HepG2 (cell line): ENCODE measurements around the gene IKZF4. TPM values are rescaled to one million over a fixed set of nuclear protein-coding genes. Genes with fewer than 3 reads are reported as not detected.

Source experiments
- FOSL2 ChIP-seq: sonication (generic); formaldehyde crosslinking; IDR thresholded peaks from 2 replicates; pipeline ENCODE4 v1.4.0; 2020; ENCODE audit warnings: missing genetic modification reagents
- FUBP1 ChIP-seq: sonication (generic); formaldehyde crosslinking; IDR thresholded peaks from 2 replicates; pipeline ENCODE4 v1.5.1; 2020; ENCODE audit warnings: missing genetic modification reagents, mild to moderate bottlenecking, borderline replicate concordance
- GTF3A ChIP-seq: sonication (generic); formaldehyde crosslinking; conservative IDR thresholded peaks from 2 replicates; pipeline ENCODE4 v1.4.0; 2020; ENCODE audit warnings: mild to moderate bottlenecking, missing genetic modification reagents
- HDAC1 ChIP-seq: sonication (generic); formaldehyde crosslinking; IDR thresholded peaks from 2 replicates; pipeline ENCODE4 v1.5.1; 2020; ENCODE audit warnings: mild to moderate bottlenecking, missing genetic modification reagents
- HHEX ChIP-seq: IDR thresholded peaks from 2 replicates; pipeline ENCODE4 v1.6.1; 2016; ENCODE audit warnings: control low read depth
- HNF4G ChIP-seq, 2 experiments: sonication (generic) in 1 of 2; formaldehyde crosslinking in 1 of 2; IDR thresholded peaks; 2 replicates each; pipeline versions ENCODE4 v1.4.0 to v1.6.1; 2011 to 2020; ENCODE audit warnings: borderline replicate concordance in 2 of 2, low read depth in 2 of 2, mild to moderate bottlenecking in 2 of 2, low read length in 1 of 2, missing genetic modification reagents in 1 of 2, moderate library complexity in 1 of 2
- NR3C1 ChIP-seq: sonication (generic); formaldehyde crosslinking; IDR thresholded peaks from 2 replicates; pipeline ENCODE4 v1.4.0; 2020; ENCODE audit warnings: missing genetic modification reagents
- PAXIP1 ChIP-seq: sonication (generic); formaldehyde crosslinking; conservative IDR thresholded peaks from 2 replicates; pipeline ENCODE4 v1.4.0; 2020; ENCODE audit warnings: mild to moderate bottlenecking, missing genetic modification reagents, moderate library complexity
- POLR2AphosphoS5 ChIP-seq: IDR thresholded peaks from 2 replicates; pipeline ENCODE4 v1.6.1; 2012; ENCODE audit warnings: low read depth, low read length
- RARA ChIP-seq: IDR thresholded peaks from 2 replicates; pipeline ENCODE4 v1.6.1; 2016; ENCODE audit warnings: missing genetic modification reagents, missing compliant biosample characterization
- RFX1 ChIP-seq: fragments of 450-650 bp; IDR thresholded peaks from 2 replicates; pipeline ENCODE4 v1.6.1; 2017
- SOX13 ChIP-seq, 3 experiments: fragments of 450-650 bp in 1 of 3; sonication (generic) in 1 of 3; formaldehyde crosslinking in 1 of 3; IDR thresholded peaks in 2 of 3; conservative IDR thresholded peaks in 1 of 3; 2 replicates each; pipeline versions ENCODE4 v1.5.0 to v1.6.1; 2016 to 2020; ENCODE audit warnings: antibody characterized with exemption in 1 of 3, mild to moderate bottlenecking in 1 of 3, missing compliant biosample characterization in 1 of 3, missing genetic modification reagents in 1 of 3, moderate library complexity in 1 of 3
- TGIF2 ChIP-seq: IDR thresholded peaks from 2 replicates; pipeline ENCODE4 v1.6.1; 2016; ENCODE audit warnings: control low read depth, missing compliant biosample characterization
- UBTF ChIP-seq: sonication (generic); formaldehyde crosslinking; IDR thresholded peaks from 2 replicates; pipeline ENCODE4 v1.4.0; 2020; ENCODE audit warnings: mild to moderate bottlenecking, missing genetic modification reagents
- ZBTB43 ChIP-seq: sonication (generic); formaldehyde crosslinking; conservative IDR thresholded peaks from 2 replicates; pipeline ENCODE4 v1.4.0; 2020; ENCODE audit warnings: missing genetic modification reagents
- ZFY ChIP-seq: sonication (generic); formaldehyde crosslinking; IDR thresholded peaks from 2 replicates; pipeline ENCODE4 v1.4.0; 2020; ENCODE audit warnings: missing genetic modification reagents
- ZNF121 ChIP-seq: sonication (generic); formaldehyde crosslinking; IDR thresholded peaks from 2 replicates; pipeline ENCODE4 v1.5.0; 2020; ENCODE audit warnings: mild to moderate bottlenecking, missing genetic modification reagents
- ZNF296 ChIP-seq: sonication (generic); formaldehyde crosslinking; conservative IDR thresholded peaks from 2 replicates; pipeline ENCODE4 v1.5.0; 2020; ENCODE audit warnings: mild to moderate bottlenecking, missing genetic modification reagents
- ZNF747 ChIP-seq: sonication (generic); formaldehyde crosslinking; IDR thresholded peaks from 2 replicates; pipeline ENCODE4 v1.8.1; 2023; ENCODE audit warnings: missing genetic modification reagents, mild to moderate bottlenecking, borderline replicate concordance
- polyA plus RNA-seq, 8 experiments: library from polyadenylated mRNA; depleted of rRNA in 3 of 8; stranded (reverse) in 7 of 8; unstranded in 1 of 8; fragments of >200 nt; fragmentation: Illumina TruSeq in 4 of 8; extraction: Trizol in 4 of 8; gene quantifications; 2 replicates each; pipeline versions ENCODE4 v1.2.1 to v1.2.3, GENCODE V29; 2011 to 2016; ENCODE audit warnings: low read depth in 4 of 8, missing spikeins in 1 of 8, mixed read lengths in 1 of 8; ENCODE audit not compliant: insufficient read depth in 1 of 8
- total RNA-seq, 5 experiments: library from RNA; depleted of rRNA; stranded (reverse); fragments of >200 nt; fragmentation: Illumina TruSeq; extraction: Trizol; gene quantifications; 2 replicates each; pipeline ENCODE4 v1.2.3, GENCODE V29; 2016; ENCODE audit warnings: low read depth in 1 of 5

The IKZF4 gene
- total and polyA plus RNA-seq, 2 of the 13 experiments (the other 11 are each of a cell fraction or from before 2014, with no cell fraction given), result 0.58 to 2.2 TPM

- TF ChIP-seq ZBTB43 (CRISPR knock-in tag) (peak; percentile 80), NR3C1 (no peak), GTF3A (CRISPR knock-in tag) (no peak), HHEX (CRISPR knock-in tag) (no peak), FUBP1 (no peak), HDAC1 (peak; percentile 58; the same call in 1 of the 2 replicates), ZNF747 (no peak), PAXIP1 (CRISPR knock-in tag) (peak; percentile 66), UBTF (CRISPR knock-in tag) (peak; percentile 42; the same call in 1 of the 2 replicates), RARA (CRISPR knock-in tag) (peak; percentile 53), SOX13 (IDR thresholded peaks at IDR 0.05) (no peak), SOX13 (CRISPR knock-in tag; conservative IDR thresholded peaks at IDR 0.05 in 1 of 2, IDR thresholded peaks at IDR 0.05 in 1 of 2) (no peak), TGIF2 (CRISPR knock-in tag) (peak; percentile 16; the same call in 1 of the 2 replicates), RFX1 (peak; percentile 48; the same call in 1 of the 2 replicates), ZNF296 (CRISPR knock-in tag) (no peak), ZNF121 (CRISPR knock-in tag) (peak; percentile 43), HNF4G (IDR thresholded peaks at IDR 0.05; ENCODE audit: borderline replicate concordance, low read depth, low read length) (peak; percentile 81), HNF4G (CRISPR knock-in tag; IDR thresholded peaks at IDR 0.05; ENCODE audit: borderline replicate concordance, low read depth) (peak; percentile 28; the same call in 1 of the 2 replicates), FOSL2 (CRISPR knock-in tag) (0 out of 2 replicates have a peak, but pooled peaks have one; percentile 10), ZFY (CRISPR knock-in tag) (peak; percentile 33; the same call in 1 of the 2 replicates), POLR2AphosphoS5 (peak; percentile 80)
These were observed 23.9 kb upstream of the IKZF4 start, which contains the start of gene SUOX (continued) for GRCh38 chr12:55996715-55997534.
